Choroid plexus epithelial cell (primary cell): Measurements from ENCODE around the gene OR7G2.

Experiments used
- DNase-seq: peaks from one replicate; pipeline ENCODE4 v3.0.0-alpha.2; 2010; ENCODE audit warnings: low read depth
- H3K4me3 ChIP-seq: 2 replicates; pipeline ENCODE4 v1.5.1; 2011; ENCODE audit warnings: low read depth, mild to moderate bottlenecking, control low read depth, low read length, moderate library complexity
- CTCF ChIP-seq: conservative IDR thresholded peaks from 2 replicates; pipeline ENCODE4 v1.5.1; 2011; ENCODE audit warnings: low read depth, mild to moderate bottlenecking, control low read depth, inconsistent platforms, low read length, moderate library complexity

Gene OR7G2

DNA sequence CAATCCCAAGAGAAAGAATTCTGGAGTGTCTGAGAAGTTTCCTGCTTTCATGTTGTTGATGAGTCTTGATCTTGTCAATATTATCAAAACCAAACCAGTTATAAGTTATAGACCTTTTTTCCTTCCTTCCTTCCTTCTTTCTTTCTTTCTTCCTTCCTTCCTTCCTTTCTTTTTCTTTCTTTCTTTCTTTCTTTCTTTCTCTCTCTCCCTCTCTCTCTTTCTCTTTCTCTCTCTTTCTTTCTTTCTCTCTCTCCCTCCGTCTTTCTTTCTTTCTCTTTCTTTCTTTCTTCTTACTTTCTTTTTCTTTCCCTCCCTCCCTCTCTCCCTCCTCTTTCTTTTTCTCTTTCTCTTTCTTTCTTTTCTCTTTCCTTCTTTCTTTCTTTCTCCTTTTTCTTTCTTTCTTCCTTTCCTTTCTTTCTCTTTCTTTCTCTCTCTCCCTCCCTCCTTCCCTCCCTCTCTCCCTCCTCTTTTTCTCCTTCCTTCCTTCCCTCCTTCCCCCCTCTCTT lies 19.7 kb upstream of the OR7G2 start, which contains the start of gene OR7G3:
OR7G3 (minus strand) TSS at position 51 of the 506 bp plus-strand sequence; CDS start at position 51, 0 bp downstream.
- TF ChIP-seq CTCF = no peak
- DNase-seq = no peak
- H3K4me3 ChIP-seq = no peak within 1 kb of the TSS

DNA sequence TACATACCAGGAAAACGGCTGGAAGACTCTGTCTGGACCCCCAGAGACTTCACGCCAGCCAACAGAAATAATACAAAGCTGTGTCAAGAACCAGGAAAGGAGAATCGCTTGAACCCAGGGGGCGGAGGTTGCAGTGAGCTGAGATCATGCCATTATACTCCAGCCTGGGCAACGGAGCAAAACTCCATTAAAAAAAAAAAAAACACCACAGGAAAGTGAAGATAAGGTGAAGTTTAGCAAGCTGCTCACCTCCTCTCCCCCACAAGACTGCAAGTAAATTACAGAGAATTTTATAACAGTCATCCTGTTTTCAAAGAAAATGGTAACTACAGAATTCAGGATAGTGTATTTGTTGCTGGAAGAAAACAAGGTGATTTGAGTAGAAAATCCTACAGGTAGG lies 9.3 kb upstream of the OR7G2 start:
- H3K4me3 ChIP-seq = no peak overlapping the region
- no peak for DNase-seq
- no peak for TF ChIP-seq CTCF

DNA sequence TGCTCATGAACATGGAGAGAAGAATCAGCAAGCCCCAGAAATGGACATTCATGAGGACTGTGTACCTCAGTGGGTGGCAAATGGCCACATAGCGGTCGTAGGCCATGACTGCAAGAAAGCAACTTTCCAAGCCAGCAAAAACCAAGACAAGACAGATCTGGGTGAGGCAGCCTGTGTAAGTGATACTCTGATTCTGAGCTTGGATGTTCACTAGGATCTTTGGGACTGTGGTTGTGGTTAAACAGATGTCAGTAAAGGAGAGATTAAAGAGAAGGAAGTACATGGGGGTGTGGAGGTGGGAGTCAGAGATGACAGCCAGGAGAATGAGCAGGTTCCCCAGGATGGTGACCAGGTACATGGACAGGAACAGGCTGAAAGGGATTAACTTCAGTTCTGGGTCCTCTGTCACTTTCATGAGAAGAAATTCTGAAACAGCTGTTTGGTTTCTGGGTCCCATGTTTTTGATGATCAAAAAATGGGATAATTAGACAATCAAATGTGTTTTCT lies 8.1 kb upstream of the OR7G2 start, which contains the start of gene OR7G1:
OR7G1 (minus strand) TSS at position 457 of the 507 bp plus-strand sequence; CDS start at position 457, 0 bp downstream.
- TF ChIP-seq CTCF = no peak
- no peak for DNase-seq
- H3K4me3 ChIP-seq = no peak within 1 kb of the TSS

DNA sequence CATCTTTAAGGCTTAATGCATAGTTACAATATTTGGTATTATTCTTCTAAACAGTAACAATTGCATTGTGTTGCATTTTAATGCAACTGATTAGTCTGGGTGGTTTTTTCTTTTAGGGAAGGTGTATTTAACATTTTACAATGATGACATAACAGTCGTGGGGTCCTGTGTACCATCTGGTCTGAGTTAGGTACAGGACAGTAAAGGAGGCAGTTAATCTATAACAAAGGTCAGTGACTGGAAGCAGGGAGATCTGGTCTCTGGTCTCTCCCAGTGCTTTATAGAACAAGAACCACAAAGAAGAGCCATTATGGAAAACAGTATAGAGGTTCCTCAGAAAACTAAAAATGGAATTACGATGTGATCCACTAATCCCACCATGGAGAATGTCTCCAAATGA lies 2.7 kb upstream of the OR7G2 start:
- TF ChIP-seq CTCF = no peak
- DNase-seq = no peak
- H3K4me3 ChIP-seq = no peak overlapping the region

GRCh38 chr19:9086761-9087160 lies 20.5 kb downstream of the OR7G2 start, which contains the start of gene OR1M1:
Gene OR1M1, plus strand, starts transcription at chr19:9087061. Its CDS starts 6,184 bp downstream, at chr19:9093245.
- DNase-seq = no peak
- no peak for TF ChIP-seq CTCF
- H3K4me3 ChIP-seq = no peak within 1 kb of the TSS

- TF ChIP-seq CTCF = no peak
- no peak for DNase-seq
- H3K4me3 ChIP-seq = no peak overlapping the region
These were observed 28.6 kb downstream of the OR7G2 start for GRCh38 chr19:9078651-9079050.

- no peak overlapping the region for H3K4me3 ChIP-seq
- no peak for TF ChIP-seq CTCF
- no peak for DNase-seq
These were observed 30.4 kb downstream of the OR7G2 start for GRCh38 chr19:9076901-9077300.
